WTC11 (cell line): ENCODE measurements around the gene TRPV6. TPM values are rescaled to one million over a fixed set of nuclear protein-coding genes. Genes with fewer than 3 reads are reported as not detected.

ENCODE experiments used
- ATAC-seq: fragments of 200-7000 bp; cut with Tn5 transposase; 2 replicates; pipeline ENCODE4 v1.10.0; 2021; ENCODE audit warnings: mild to moderate bottlenecking, moderate library complexity
- CTCF ChIA-PET: fragments of 300-600 bp; sonication (Branson Sonifier 250); formaldehyde crosslinking; loops from one replicate; lab custom pipeline; 2021; ENCODE audit warnings: antibody characterized with exemption; lab: Charles Lee
- POLR2A ChIA-PET: fragments of 350-600 bp; sonication (Branson Sonifier 250); formaldehyde crosslinking; loops from one replicate; lab custom pipeline; 2021; ENCODE audit warnings: antibody characterized with exemption; lab: Charles Lee
- DNase-seq: peaks from one replicate; pipeline ENCODE4 v3.0.0; 2021; ENCODE audit warnings: low spot score
- H3K27ac Mint-ChIP-seq: 2 replicates; pipeline ENCODE4 v1.8.0; 2021; ENCODE audit warnings: mixed read lengths
- H3K27me3 Mint-ChIP-seq: 2 replicates; pipeline ENCODE4 v1.8.0; 2021; ENCODE audit warnings: low read depth, mild to moderate bottlenecking, moderate library complexity, mixed read lengths
- H3K36me3 Mint-ChIP-seq: 2 replicates; pipeline ENCODE4 v1.8.0; 2021; ENCODE audit warnings: mixed read lengths
- H3K4me1 Mint-ChIP-seq: 2 replicates; pipeline ENCODE4 v1.8.0; 2022; ENCODE audit warnings: mixed read lengths
- H3K4me3 Mint-ChIP-seq: 2 replicates; pipeline ENCODE4 v1.8.0; 2021; ENCODE audit warnings: mild to moderate bottlenecking, moderate library complexity, mixed read lengths
- H3K9me3 Mint-ChIP-seq: 2 replicates; pipeline ENCODE4 v1.8.0; 2021; ENCODE audit warnings: mixed read lengths
- AR ChIP-seq: fragments of 250-450 bp; sonication (Bioruptor Pico); IDR thresholded peaks from 2 replicates; pipeline ENCODE4 v1.9.0; 2021; ENCODE audit warnings: mild to moderate bottlenecking
- CBFB ChIP-seq: sonication (generic); formaldehyde crosslinking; IDR thresholded peaks from 2 replicates; pipeline ENCODE4 v1.8.1; 2022; ENCODE audit warnings: mild to moderate bottlenecking, low read depth, missing genetic modification reagents
- CDX4 ChIP-seq: fragments of 250-450 bp; sonication (Bioruptor Pico); IDR thresholded peaks from 2 replicates; pipeline ENCODE4 v1.9.0; 2021; ENCODE audit warnings: moderate library complexity, mild to moderate bottlenecking, inconsistent platforms, borderline replicate concordance
- E2F1 ChIP-seq: sonication (generic); formaldehyde crosslinking; IDR thresholded peaks from 2 replicates; pipeline ENCODE4 v1.8.0; 2022; ENCODE audit warnings: mild to moderate bottlenecking, missing genetic modification reagents
- ERG ChIP-seq: fragments of 250-450 bp; sonication (Bioruptor Pico); IDR thresholded peaks from 2 replicates; pipeline ENCODE4 v1.8.0; 2021; ENCODE audit warnings: mild to moderate bottlenecking
- FOXK1 ChIP-seq: sonication (generic); formaldehyde crosslinking; IDR thresholded peaks from 2 replicates; pipeline ENCODE4 v1.8.0; 2022; ENCODE audit warnings: mild to moderate bottlenecking, moderate library complexity, missing genetic modification reagents
- GABPB1 ChIP-seq: sonication (generic); formaldehyde crosslinking; IDR thresholded peaks from 2 replicates; pipeline ENCODE4 v1.8.1; 2023; ENCODE audit warnings: mild to moderate bottlenecking, missing genetic modification reagents
- HMGA2 ChIP-seq: fragments of 250-450 bp; sonication (Bioruptor Pico); IDR thresholded peaks from 2 replicates; pipeline ENCODE4 v1.4.0; 2021; ENCODE audit warnings: mild to moderate bottlenecking, moderate library complexity
- KAT7 ChIP-seq: sonication (generic); formaldehyde crosslinking; IDR thresholded peaks from 2 replicates; pipeline ENCODE4 v1.8.1; 2023; ENCODE audit warnings: missing genetic modification reagents, mild to moderate bottlenecking, borderline replicate concordance
- NFYB ChIP-seq: sonication (generic); formaldehyde crosslinking; conservative IDR thresholded peaks from 2 replicates; pipeline ENCODE4 v1.8.0; 2022; ENCODE audit warnings: low read depth, missing genetic modification reagents
- RORB ChIP-seq: fragments of 250-450 bp; sonication (Bioruptor Pico); IDR thresholded peaks from 2 replicates; pipeline ENCODE4 v1.9.0; 2021; ENCODE audit warnings: mild to moderate bottlenecking
- SP1 ChIP-seq: sonication (generic); formaldehyde crosslinking; conservative IDR thresholded peaks from 2 replicates; pipeline ENCODE4 v1.8.1; 2022; ENCODE audit warnings: missing genetic modification reagents
- TEAD4 ChIP-seq: sonication (generic); formaldehyde crosslinking; IDR thresholded peaks from 2 replicates; pipeline ENCODE4 v1.8.0; 2022; ENCODE audit warnings: mild to moderate bottlenecking, missing genetic modification reagents
- USF1 ChIP-seq: sonication (generic); formaldehyde crosslinking; IDR thresholded peaks from 2 replicates; pipeline ENCODE4 v1.8.0; 2022; ENCODE audit warnings: mild to moderate bottlenecking, missing genetic modification reagents
- ZBTB21 ChIP-seq: sonication (generic); formaldehyde crosslinking; IDR thresholded peaks from 2 replicates; pipeline ENCODE4 v1.8.1; 2023; ENCODE audit warnings: mild to moderate bottlenecking, missing genetic modification reagents, borderline replicate concordance
- ZNF138 ChIP-seq: sonication (generic); formaldehyde crosslinking; conservative IDR thresholded peaks from 2 replicates; pipeline ENCODE4 v1.8.1; 2022; ENCODE audit warnings: mild to moderate bottlenecking, moderate library complexity, missing genetic modification reagents
- ZNF219 ChIP-seq: sonication (generic); formaldehyde crosslinking; IDR thresholded peaks from 2 replicates; pipeline ENCODE4 v1.8.0; 2023; ENCODE audit warnings: missing genetic modification reagents, mild to moderate bottlenecking, borderline replicate concordance
- ZNF232 ChIP-seq: sonication (generic); formaldehyde crosslinking; IDR thresholded peaks from 2 replicates; pipeline ENCODE4 v1.8.0; 2022; ENCODE audit warnings: mild to moderate bottlenecking, missing genetic modification reagents
- ZNF396 ChIP-seq: fragments of 250-450 bp; sonication (Bioruptor Pico); IDR thresholded peaks from 2 replicates; pipeline ENCODE4 v1.8.0; 2021; ENCODE audit warnings: mild to moderate bottlenecking, moderate library complexity, borderline replicate concordance
- total RNA-seq: library from RNA; stranded (reverse); gene quantifications from 3 replicates; pipeline ENCODE4 v1.2.3, GENCODE V29; 2021

The TRPV6 gene
- total RNA-seq, 1 experiment from 2014 or later = 0.63 TPM

GRCh38 chr7:142870566-142871259, 14.8 kb downstream of the TRPV6 start:
- Mint-ChIP-seq H3K4me1 (peaks cover 9% of the 10 kb centered on the region; the same call in 1 of the 2 replicates), H3K27ac (no peak overlapping the region), H3K9me3 (peaks cover 7% of the 10 kb centered on the region), H3K4me3 (no peak overlapping the region), H3K27me3 (no peaks in the 10 kb centered on the region), H3K36me3 (no peaks in the 10 kb centered on the region; the same call in 1 of the 2 replicates)
- CTCF ChIA-PET = interaction anchor here (1.0 to 4.4 kb wide), 3 partner anchors 11 to 132 kb away, joined by 3 to 34 read pairs (median 27); no protein-coding TSS in a partner anchor
- TF ChIP-seq TEAD4 (CRISPR knock-in tag) (no peak), FOXK1 (CRISPR knock-in tag) (no peak), E2F1 (CRISPR knock-in tag) (no peak), ZNF219 (CRISPR knock-in tag) (no peak), ZNF232 (CRISPR knock-in tag) (no peak), CBFB (CRISPR knock-in tag) (no peak)
- POLR2A ChIA-PET = no interaction called here
- DNase-seq (no peak), ATAC-seq (no peak)

GRCh38 chr7:142870147-142870559, 15.4 kb downstream of the TRPV6 start:
- DNase-seq = no peak
- Mint-ChIP-seq H3K4me1 (peaks cover 12% of the 10 kb centered on the region), H3K9me3 (peaks cover 7% of the 10 kb centered on the region), H3K36me3 (no peaks in the 10 kb centered on the region; the same call in 1 of the 2 replicates), H3K27me3 (no peaks in the 10 kb centered on the region), H3K27ac (no peak overlapping the region), H3K4me3 (no peak overlapping the region)
- ChIA-PET CTCF (interaction anchor here (1.0 to 4.4 kb wide), 2 partner anchors 12 to 91 kb away, joined by 3 to 27 read pairs; no protein-coding TSS in a partner anchor), POLR2A (interaction anchor here (0.6 kb wide), 1 partner anchor 46 kb away, joined by 4 read pairs; no protein-coding TSS in a partner anchor)
- ATAC-seq = no peak
- no peak for TF ChIP-seq KAT7
- no peak for TF ChIP-seq ERG
- no peak for TF ChIP-seq HMGA2 (CRISPR knock-in tag)
- TF ChIP-seq ZBTB21 (CRISPR knock-in tag) = no peak
- TF ChIP-seq AR (CRISPR knock-in tag) = no peak
- no peak for TF ChIP-seq ZNF396 (CRISPR knock-in tag)
- no peak for TF ChIP-seq USF1
- TF ChIP-seq SP1 (CRISPR knock-in tag) = no peak
- TF ChIP-seq NFYB (CRISPR knock-in tag) = no peak
- TF ChIP-seq ZNF138 (CRISPR knock-in tag) = no peak
- TF ChIP-seq CDX4 (CRISPR knock-in tag) = no peak
- TF ChIP-seq GABPB1 = no peak
- no peak for TF ChIP-seq RORB (CRISPR knock-in tag)
